Motor neuron (in vitro differentiated cells): ENCODE data around the gene FOXL2NB. TPM values are rescaled to one million over a fixed set of nuclear protein-coding genes. Genes with fewer than 3 reads are reported as not detected.

Experiments used
- ATAC-seq, 8 experiments: fragments of 200-7000 bp; cut with Tn5 transposase; replicated peaks in 6 of 8; 2 replicates each; pipeline ENCODE4 v1.8.0; 2021; ENCODE audit warnings: mild to moderate bottlenecking in 8 of 8, moderate library complexity in 8 of 8
- H3K27ac ChIP-seq, 2 donors: fragments of 250-450 bp; sonication (Bioruptor Pico); 2 replicates each; pipeline ENCODE4 v1.9.0; 2021; ENCODE audit warnings: antibody characterized with exemption in 2 of 2, mild to moderate bottlenecking in 2 of 2, moderate library complexity in 1 of 2
- H3K4me1 ChIP-seq, 2 donors: fragments of 250-450 bp; sonication (Bioruptor Pico); replicated peaks in 1 of 2; 2 replicates each; pipeline ENCODE4 v1.6.1; 2021; ENCODE audit warnings: antibody characterized with exemption in 2 of 2, mild to moderate bottlenecking in 2 of 2, moderate library complexity in 1 of 2
- H3K4me3 ChIP-seq, 5 donors: fragments of 250-450 bp; sonication (Bioruptor Pico); 2 replicates each; pipeline ENCODE4 v1.9.0; 2021; ENCODE audit warnings: antibody characterized with exemption in 5 of 5, mild to moderate bottlenecking in 5 of 5, moderate library complexity in 4 of 5
- WGBS, 10 experiments: fragments of 450-650 bp; shearing (Covaris generic); methylation state at CpG; one replicate each; pipeline ENCODE4 v1.0.0; 2022; 5-methylcytosine and 5-hydroxymethylcytosine counted together
- in situ Hi-C, 9 experiments: fragments of 400-800 bp; cut with MboI; loops; one replicate each; pipeline ENCODE4 v1.15.0; 2021; ENCODE audit warnings: low sequenced_read_pairs in 9 of 9, low pct_unique_long_range_greater_than_20kb in 2 of 9; ENCODE audit not compliant: unreplicated experiment in 9 of 9
- total RNA-seq, 8 experiments: library from RNA; unstranded; fragments of 300-600 nt; gene quantifications; 2 replicates each; pipeline versions ENCODE4 v1.2.3 to v1.2.4, GENCODE V29; 2022

FOXL2NB gene
- 10 to 100 TPM in 1 of 8 experiments, 1 to 10 TPM in 1, under 1 TPM in 6; 0.05 to 10.7 (median 0.27) TPM for total RNA-seq

GRCh38 chr3:138946663-138947494, at the start of gene FOXL2NB, which contains the start of gene FOXL2:
Gene FOXL2NB (plus strand): TSS chr3:138947217. CDS start chr3:138947365, 148 bp downstream.
Gene FOXL2 (minus strand): TSS chr3:138947137. CDS start chr3:138946722, 415 bp downstream.
- in situ Hi-C loops = loop anchor here in 3 of 9 experiments (25.0 kb wide), 2 partner anchors 365 to 390 kb away; partner anchors contain the start of gene MRPS22 (in 1 of the 3)
- ATAC-seq = peak; percentile 43 to 86 (median 47)
- WGBS, 10 experiments = 0 to 2% (median 2%) methylated on average over 2 to 20 of the region's 78 CpGs; no CpG with 5 or more reads in 7 of the 10 experiments

GRCh38 chr3:138898301-138898700, 48.7 kb upstream of the FOXL2NB start:
- peak in 4 of 8 experiments; percentile 81 to 99 (median 98) for ATAC-seq
- Histone ChIP-seq H3K27ac (no peak overlapping the region), H3K4me3 (no peak overlapping the region), H3K4me1 (no peaks in the 10 kb centered on the region)
- in situ Hi-C loops = no loop called here
- WGBS, 10 experiments = 0 to 86% (median 48%) methylated on average over 1 of the region's 1 CpG; no CpG with 5 or more reads in 6 of the 10 experiments

More at GRCh38 chr3:138946663-138947494, at the start of gene FOXL2NB, which contains the start of gene FOXL2:
- Histone ChIP-seq H3K27ac (no peak within 1 kb of the TSS), H3K4me1 (peaks cover 0 to 2% of the 10 kb centered on the region in 2 donors), H3K4me3 (peak within 1 kb of the TSS; percentile 9 to 37 (median 24))

- no peaks in the 10 kb centered on the region for H3K4me1 ChIP-seq
- no peak overlapping the region for H3K27ac ChIP-seq
- no peak for ATAC-seq
- in situ Hi-C loops = no loop called here
- H3K4me3 ChIP-seq = no peak overlapping the region
Observed at GRCh38 chr3:138898708-138899107, 48.3 kb upstream of the FOXL2NB start.

- in situ Hi-C loops = no loop called here
- ATAC-seq = no peak
- no peak overlapping the region for H3K27ac ChIP-seq
- no peaks in the 10 kb centered on the region for H3K4me1 ChIP-seq
- 40 to 100% (median 62%) methylated on average over 1 to 3 of the region's 5 CpGs; no CpG with 5 or more reads in 2 of the 10 experiments for WGBS, 10 experiments
- H3K4me3 ChIP-seq = no peak overlapping the region
Observed at GRCh38 chr3:138899351-138899991, 47.5 kb upstream of the FOXL2NB start.

- no peak overlapping the region for H3K27ac ChIP-seq
- no peaks in the 10 kb centered on the region for H3K4me1 ChIP-seq
- in situ Hi-C loops = loop anchor here in 7 of 9 experiments (25.0 kb wide), 6 partner anchors 189 to 839 kb away; partner anchors contain the start of genes CEP70 (in 3 of the 7) and FAIM (in 2 of the 7)
- no peak overlapping the region for H3K4me3 ChIP-seq
- no peak for ATAC-seq
- 10 to 100% (median 53%) methylated on average over 1 to 6 of the region's 8 CpGs for WGBS, 10 experiments
Observed at GRCh38 chr3:138901567-138901966, 45.5 kb upstream of the FOXL2NB start.

- H3K27ac ChIP-seq = no peak overlapping the region
- no peaks in the 10 kb centered on the region for H3K4me1 ChIP-seq
- no peak for ATAC-seq
- in situ Hi-C loops = loop anchor here in 7 of 9 experiments (25.0 kb wide), 6 partner anchors 190 to 840 kb away; partner anchors contain the start of genes CEP70 (in 3 of the 7) and FAIM (in 2 of the 7)
- 83 to 100% (median 86%) methylated on average over 1 of the region's 1 CpG; no CpG with 5 or more reads in 7 of the 10 experiments for WGBS, 10 experiments
- no peak overlapping the region for H3K4me3 ChIP-seq
Observed at GRCh38 chr3:138902171-138902570, 44.8 kb upstream of the FOXL2NB start.

- WGBS, 10 experiments = 48 to 100% (median 80%) methylated on average over 1 to 3 of the region's 3 CpGs
- in situ Hi-C loops = loop anchor here in 7 of 9 experiments (25.0 kb wide), 6 partner anchors 195 to 845 kb away; partner anchors contain the start of genes CEP70 (in 3 of the 7) and FAIM (in 2 of the 7)
- ATAC-seq = no peak
- H3K4me3 ChIP-seq = no peak overlapping the region
- H3K4me1 ChIP-seq = no peaks in the 10 kb centered on the region
- no peak overlapping the region for H3K27ac ChIP-seq
Observed at GRCh38 chr3:138907539-138907938, 39.5 kb upstream of the FOXL2NB start.

GRCh38 chr3:138908846-138909245, 38.2 kb upstream of the FOXL2NB start:
- ATAC-seq = no peak
- Histone ChIP-seq H3K27ac (no peak overlapping the region), H3K4me1 (no peaks in the 10 kb centered on the region), H3K4me3 (no peak overlapping the region)
- 82 to 100% (median 95%) methylated on average over 1 to 5 of the region's 5 CpGs; no CpG with 5 or more reads in 2 of the 10 experiments for WGBS, 10 experiments
- in situ Hi-C loops = loop anchor here in 7 of 9 experiments (25.0 kb wide), 6 partner anchors 197 to 847 kb away; partner anchors contain the start of genes CEP70 (in 3 of the 7) and FAIM (in 2 of the 7)

- no peak overlapping the region for H3K27ac ChIP-seq
- in situ Hi-C loops = loop anchor here in 8 of 9 experiments (10.0 to 25.0 kb wide), 8 partner anchors 198 to 848 kb away; partner anchors contain the start of genes CEP70 (in 6 of the 8) and FAIM (in 2 of the 8)
- H3K4me1 ChIP-seq = no peaks in the 10 kb centered on the region
- H3K4me3 ChIP-seq = no peak overlapping the region
- ATAC-seq = no peak
Observed at GRCh38 chr3:138909904-138910303, 37.1 kb upstream of the FOXL2NB start.

GRCh38 chr3:138911621-138912020, 35.4 kb upstream of the FOXL2NB start:
- no peak overlapping the region for H3K27ac ChIP-seq
- no peaks in the 10 kb centered on the region for H3K4me1 ChIP-seq
- in situ Hi-C loops = loop anchor here in 8 of 9 experiments (10.0 to 25.0 kb wide), 8 partner anchors 199 to 849 kb away; partner anchors contain the start of genes CEP70 (in 6 of the 8) and FAIM (in 2 of the 8)
- ATAC-seq = no peak
- no peak overlapping the region for H3K4me3 ChIP-seq
- 63 to 100% (median 89%) methylated on average over 1 of the region's 1 CpG; no CpG with 5 or more reads in 3 of the 10 experiments for WGBS, 10 experiments

- ATAC-seq = no peak
- H3K27ac ChIP-seq = no peak overlapping the region
- no peaks in the 10 kb centered on the region for H3K4me1 ChIP-seq
- 61 to 100% (median 82%) methylated on average over 1 to 4 of the region's 4 CpGs for WGBS, 10 experiments
- no peak overlapping the region for H3K4me3 ChIP-seq
- in situ Hi-C loops = loop anchor here in 8 of 9 experiments (10.0 to 25.0 kb wide), 8 partner anchors 200 to 850 kb away; partner anchors contain the start of genes CEP70 (in 6 of the 8) and FAIM (in 2 of the 8)
Observed at GRCh38 chr3:138912237-138912636, 34.8 kb upstream of the FOXL2NB start.

- 80 to 100% (median 93%) methylated on average over 1 to 3 of the region's 3 CpGs; no CpG with 5 or more reads in 3 of the 10 experiments for WGBS, 10 experiments
- in situ Hi-C loops = loop anchor here in 8 of 9 experiments (10.0 to 25.0 kb wide), 8 partner anchors 201 to 851 kb away; partner anchors contain the start of genes CEP70 (in 6 of the 8) and FAIM (in 2 of the 8)
- no peak for ATAC-seq
Observed at GRCh38 chr3:138913766-138914165, 33.3 kb upstream of the FOXL2NB start.

More at GRCh38 chr3:138913766-138914165, 33.3 kb upstream of the FOXL2NB start:
- H3K4me1 ChIP-seq = no peaks in the 10 kb centered on the region
- H3K27ac ChIP-seq = no peak overlapping the region
- H3K4me3 ChIP-seq = no peak overlapping the region
